ENCODE results near the gene NCKAP5L. TPM values are rescaled to one million over a fixed set of nuclear protein-coding genes. Genes with fewer than 3 reads are reported as not detected.
"Not testable (repeated sequence)": the region's sequence is repeated elsewhere in the genome, so short reads cannot be mapped to it uniquely, and the experiment has no call there.

Gene NCKAP5L
- total and polyA plus RNA-seq, 10 donors: 3.6 to 29.4 (median 21.1) TPM

- DNase-seq: no peak
- WGBS, 5 donors: 96 to 98% (median 97%) methylated on average over 2 of the region's 2 CpGs
- Histone ChIP-seq H3K27ac (no peak overlapping the region), H3K4me1 (peaks cover 4 to 23% (median 12%) of the 10 kb centered on the region in 6 donors), H3K9me3 (peaks cover 0 to 7% (median 0%) of the 10 kb centered on the region in 8 donors), H3K27me3 (replicated peaks in 1 of 7) (peaks cover 0 to 16% (median 0%) of the 10 kb centered on the region in 7 donors), H3K4me3 (no peak overlapping the region), H3K36me3 (peaks cover 0 to 31% (median 16%) of the 10 kb centered on the region in 6 donors)
- intact Hi-C loops (cut with DNase I; ENCODE audit: low total_unique reads): no loop called here
- TF ChIP-seq POLR2AphosphoS5 (IDR thresholded peaks at IDR 0.05) (no peak), POLR2A (IDR thresholded peaks at IDR 0.05) (no peak)
- TF ChIP-seq, protein P1, sequence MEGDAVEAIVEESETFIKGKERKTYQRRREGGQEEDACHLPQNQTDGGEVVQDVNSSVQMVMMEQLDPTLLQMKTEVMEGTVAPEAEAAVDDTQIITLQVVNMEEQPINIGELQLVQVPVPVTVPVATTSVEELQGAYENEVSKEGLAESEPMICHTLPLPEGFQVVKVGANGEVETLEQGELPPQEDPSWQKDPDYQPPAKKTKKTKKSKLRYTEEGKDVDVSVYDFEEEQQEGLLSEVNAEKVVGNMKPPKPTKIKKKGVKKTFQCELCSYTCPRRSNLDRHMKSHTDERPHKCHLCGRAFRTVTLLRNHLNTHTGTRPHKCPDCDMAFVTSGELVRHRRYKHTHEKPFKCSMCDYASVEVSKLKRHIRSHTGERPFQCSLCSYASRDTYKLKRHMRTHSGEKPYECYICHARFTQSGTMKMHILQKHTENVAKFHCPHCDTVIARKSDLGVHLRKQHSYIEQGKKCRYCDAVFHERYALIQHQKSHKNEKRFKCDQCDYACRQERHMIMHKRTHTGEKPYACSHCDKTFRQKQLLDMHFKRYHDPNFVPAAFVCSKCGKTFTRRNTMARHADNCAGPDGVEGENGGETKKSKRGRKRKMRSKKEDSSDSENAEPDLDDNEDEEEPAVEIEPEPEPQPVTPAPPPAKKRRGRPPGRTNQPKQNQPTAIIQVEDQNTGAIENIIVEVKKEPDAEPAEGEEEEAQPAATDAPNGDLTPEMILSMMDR (IDR thresholded peaks at IDR 0.05 in 8 of 11, conservative IDR thresholded peaks at IDR 0.05 in 3 of 11): no peak
Measured at GRCh38 chr12:49787672-49788071, 40.5 kb downstream of the NCKAP5L start.

DNA sequence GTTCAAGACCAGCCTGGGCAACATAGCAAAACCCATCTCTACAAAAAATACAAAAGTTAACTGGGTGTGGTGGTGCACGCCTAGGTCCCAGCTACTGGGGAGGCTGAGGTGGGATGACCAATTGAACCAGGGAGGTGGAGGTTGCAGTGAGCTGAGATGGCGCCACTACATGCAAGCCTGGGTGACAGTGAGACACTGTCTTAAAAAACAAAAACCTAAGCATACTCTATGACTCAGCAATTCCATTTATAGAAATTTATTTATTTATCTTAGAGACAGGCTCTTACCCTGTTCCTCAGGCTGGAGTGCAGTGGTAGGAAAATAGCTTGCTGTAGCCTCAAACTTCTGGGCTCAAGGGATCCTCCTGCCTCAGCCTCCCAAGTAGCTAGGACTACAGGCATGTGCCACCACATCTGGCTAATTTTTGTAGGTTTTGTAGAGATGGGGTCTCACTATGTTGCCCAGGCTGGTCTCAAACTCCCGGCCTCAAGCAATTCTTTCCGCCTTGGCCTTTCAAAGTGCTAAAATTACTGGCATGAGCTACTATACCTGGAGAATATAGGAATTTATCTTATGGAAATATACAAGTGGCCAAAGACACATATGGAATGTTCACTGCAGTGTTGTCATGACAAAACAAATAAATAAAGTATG lies 43.3 kb downstream of the NCKAP5L start:
- peaks cover 0 to 44% (median 0%) of the 10 kb centered on the region in 7 donors for H3K27me3 ChIP-seq (replicated peaks in 1 of 7)
- H3K9me3 ChIP-seq: peaks cover 0 to 7% (median 0%) of the 10 kb centered on the region in 8 donors
- no peak for DNase-seq
- H3K36me3 ChIP-seq: peaks cover 0 to 6% (median under 1%) of the 10 kb centered on the region in 6 donors
- WGBS, 5 donors: 78 to 92% (median 88%) methylated on average over 4 of the region's 4 CpGs
- H3K4me3 ChIP-seq: no peak overlapping the region
- TF ChIP-seq, protein P1 (IDR thresholded peaks at IDR 0.05 in 8 of 11, conservative IDR thresholded peaks at IDR 0.05 in 3 of 11): no peak
- no peak for TF ChIP-seq POLR2AphosphoS5 (IDR thresholded peaks at IDR 0.05)
- peak overlapping the region in 4 of 8 donors; percentile 4 to 23 (median 12) for H3K27ac ChIP-seq
- H3K4me1 ChIP-seq: peaks cover 4 to 23% (median 12%) of the 10 kb centered on the region in 6 donors
- intact Hi-C loops (cut with DNase I; ENCODE audit: low total_unique reads): no loop called here

GRCh38 chr12:49783917-49784676 lies 44.1 kb downstream of the NCKAP5L start:
- TF ChIP-seq POLR2AphosphoS5 (IDR thresholded peaks at IDR 0.05) (peak in 1 of 3 donors; percentile 73), POLR2A (IDR thresholded peaks at IDR 0.05) (no peak)
- TF ChIP-seq, protein P1 (IDR thresholded peaks at IDR 0.05 in 8 of 11, conservative IDR thresholded peaks at IDR 0.05 in 3 of 11): no peak
- Histone ChIP-seq H3K4me1 (peaks cover 4 to 23% (median 12%) of the 10 kb centered on the region in 6 donors), H3K27me3 (replicated peaks in 1 of 7) (peaks cover 0 to 52% (median 6%) of the 10 kb centered on the region in 7 donors), H3K9me3 (peaks cover 0 to 8% (median 0%) of the 10 kb centered on the region in 8 donors), H3K27ac (peak overlapping the region in 4 of 8 donors; percentile 4 to 23 (median 12)), H3K4me3 (no peak overlapping the region), H3K36me3 (no peaks in the 10 kb centered on the region)
- no peak for DNase-seq
- intact Hi-C loops (cut with DNase I; ENCODE audit: low total_unique reads): no loop called here
- WGBS, 5 donors: 36 to 55% (median 38%) methylated on average over 7 of the region's 7 CpGs

- H3K4me3 ChIP-seq; H3K36me3 ChIP-seq; H3K9me3 ChIP-seq; DNase-seq; H3K27ac ChIP-seq; intact Hi-C loops (cut with DNase I; ENCODE audit: low total_unique reads): not testable (repeated sequence)
- WGBS, 5 donors: 85 to 94% (median 89%) methylated on average over 6 of the region's 6 CpGs
- H3K4me1 ChIP-seq: peaks cover 11 to 45% (median 24%) of the 10 kb centered on the region in 6 donors
- H3K27me3 ChIP-seq (replicated peaks in 1 of 7): peaks cover 0 to 67% (median 10%) of the 10 kb centered on the region in 7 donors
Measured at GRCh38 chr12:49780914-49781313, 47.3 kb downstream of the NCKAP5L start.
